Measurements from ENCODE around the gene NAV2.
"Not testable (repeated sequence)": the region's sequence is repeated elsewhere in the genome, so short reads cannot be mapped to it uniquely, and the experiment has no call there.

Gene NAV2

DNA sequence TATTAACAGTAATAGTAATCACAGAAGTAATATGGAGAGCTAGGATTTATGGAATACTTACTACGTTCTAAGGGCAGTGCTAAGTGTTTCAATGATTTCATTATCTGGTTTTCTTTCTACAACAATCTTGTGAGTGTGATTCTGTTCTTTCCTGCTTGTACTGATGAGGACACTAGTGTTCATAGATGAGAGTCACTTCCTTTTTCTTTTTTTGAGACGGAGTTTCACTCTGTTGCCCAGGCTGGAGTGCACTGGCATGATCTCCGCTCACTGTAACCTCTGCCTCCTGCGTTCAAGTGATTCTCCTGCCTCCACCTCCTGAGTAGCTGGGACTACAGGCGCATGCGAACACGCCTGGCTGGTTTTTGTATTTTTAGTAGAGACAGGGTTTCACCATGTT, 366.2 kb downstream of the NAV2 start:
- no peak for DNase-seq

DNA sequence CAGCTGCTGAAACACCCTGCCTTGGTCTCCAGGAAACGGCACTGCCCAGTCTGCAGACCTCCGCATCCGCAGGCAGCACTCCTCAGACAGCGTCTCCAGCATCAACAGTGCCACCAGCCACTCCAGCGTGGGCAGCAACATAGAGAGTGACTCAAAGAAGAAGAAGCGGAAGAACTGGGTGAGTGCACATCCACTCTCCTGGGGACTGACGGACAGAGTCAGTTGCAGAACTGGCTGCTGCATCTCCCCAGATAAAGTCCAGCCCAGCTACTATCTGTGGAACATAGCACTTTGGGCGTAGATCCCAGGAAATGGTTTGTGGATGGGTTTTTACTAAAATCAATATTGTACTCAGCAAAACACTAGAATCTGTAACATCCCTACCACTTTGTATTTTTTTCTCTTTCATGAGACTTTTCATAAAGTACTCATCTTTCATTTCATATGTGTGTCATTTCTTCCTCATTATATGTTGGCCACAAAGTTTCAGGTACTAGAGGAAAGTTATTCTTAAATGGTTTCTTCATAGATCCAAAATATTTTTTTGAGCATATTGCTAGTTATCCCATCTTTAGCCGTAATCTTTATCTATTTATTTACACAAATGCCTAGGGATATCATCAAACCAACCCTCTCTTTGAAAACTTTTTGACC, 367.5 kb downstream of the NAV2 start:
- DNase-seq: no peak

DNA sequence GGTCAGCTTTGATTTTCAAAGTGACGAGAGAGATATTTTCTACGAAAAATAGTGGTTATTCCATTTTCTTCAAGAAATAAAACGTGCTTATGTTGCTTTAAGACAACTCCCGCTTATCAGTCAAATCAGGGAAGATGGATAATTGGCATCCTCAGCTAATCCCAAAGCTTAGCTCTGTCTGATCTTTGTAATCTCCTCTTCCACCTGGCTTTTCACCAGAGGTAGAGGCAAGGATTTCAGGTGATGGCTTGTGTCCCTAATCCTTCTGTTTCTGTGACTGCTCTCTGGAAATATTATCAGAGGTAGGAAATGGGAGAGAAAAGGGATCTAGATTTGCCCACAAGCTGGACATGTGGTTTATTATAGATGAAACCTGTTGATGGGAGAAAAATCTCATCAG, 368.7 kb downstream of the NAV2 start:
- DNase-seq: no peak

DNA sequence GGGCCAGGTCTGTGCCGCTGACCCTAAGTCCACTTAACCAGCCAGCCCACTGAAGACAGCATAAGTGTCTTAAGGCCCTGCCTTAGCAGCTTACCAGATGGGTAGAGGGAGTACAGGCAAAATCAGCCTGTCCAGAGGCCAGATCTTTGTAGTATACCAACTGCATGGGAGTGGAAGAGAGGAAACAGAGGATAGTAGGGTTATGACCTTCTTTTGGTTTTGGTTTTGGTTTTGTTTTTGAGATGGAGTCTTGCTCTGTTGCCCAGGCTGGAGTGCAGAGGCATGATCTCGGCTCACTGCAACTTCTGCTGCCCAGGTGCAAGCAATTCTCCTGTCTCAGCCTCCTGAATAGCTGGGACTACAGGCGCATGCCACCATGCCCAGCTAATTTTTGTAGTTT, 371.2 kb downstream of the NAV2 start:
- DNase-seq: not testable (repeated sequence)

DNA sequence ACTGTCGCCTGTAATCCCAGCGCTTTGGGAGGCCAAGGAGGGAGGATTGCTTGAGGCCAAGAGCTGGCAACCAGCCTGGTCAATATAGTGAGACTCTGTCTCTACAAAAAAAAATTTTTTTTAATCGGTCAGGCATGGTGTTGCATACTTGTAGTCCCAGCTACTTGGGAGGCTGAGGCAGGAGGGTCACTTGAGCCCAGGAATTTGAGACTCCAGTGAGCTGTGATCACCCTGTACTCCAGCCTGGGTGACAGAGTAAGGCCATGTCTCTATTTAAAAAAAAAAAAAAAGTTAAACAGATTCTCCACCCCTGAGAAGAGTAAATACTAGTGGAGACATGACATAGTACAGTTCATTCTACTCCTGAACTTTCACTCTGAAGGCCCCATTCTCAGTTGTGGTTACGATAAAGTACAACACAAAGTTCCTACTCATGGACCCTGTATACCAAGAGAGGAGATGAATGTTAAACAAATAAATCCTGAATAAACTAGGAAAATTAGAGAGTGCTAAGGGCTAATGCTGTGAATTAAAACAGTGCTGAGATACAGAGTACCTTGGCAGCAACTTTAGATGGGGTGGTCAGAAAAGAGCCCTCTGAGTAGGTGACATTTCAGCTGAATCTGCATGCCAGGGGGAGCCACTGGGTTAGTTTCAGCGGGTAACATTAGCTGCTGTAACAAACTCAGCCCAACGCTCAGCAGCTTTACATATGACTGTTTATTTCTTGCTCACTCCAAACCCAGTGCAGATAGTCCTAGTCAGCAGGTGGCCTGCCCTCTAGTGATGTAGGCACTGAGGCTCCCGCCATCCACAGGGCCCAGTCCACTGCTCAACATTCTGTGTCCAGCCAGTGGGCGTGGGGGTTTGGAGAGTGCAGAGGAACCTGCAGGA, 372.5 kb downstream of the NAV2 start:
- DNase-seq: no peak

DNA sequence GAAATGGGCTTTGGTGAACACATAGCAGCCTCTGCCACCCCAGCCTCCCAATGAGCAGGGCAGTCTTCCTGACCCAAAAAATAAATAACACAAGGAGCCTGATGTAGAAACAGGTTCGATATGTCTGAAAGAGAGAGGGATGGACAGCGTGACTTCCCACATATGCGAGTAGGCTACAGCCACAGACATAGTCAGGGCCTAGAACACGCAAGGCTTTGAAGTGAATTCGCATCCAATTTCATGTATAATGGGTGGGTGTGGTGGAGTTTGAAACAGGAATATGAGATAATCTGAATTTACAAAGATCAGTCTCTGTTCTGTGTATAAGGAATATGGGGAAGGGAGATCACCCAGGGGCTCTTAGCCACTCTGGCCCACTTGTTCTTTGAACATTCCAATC, 373.3 kb downstream of the NAV2 start:
- no peak for DNase-seq

DNA sequence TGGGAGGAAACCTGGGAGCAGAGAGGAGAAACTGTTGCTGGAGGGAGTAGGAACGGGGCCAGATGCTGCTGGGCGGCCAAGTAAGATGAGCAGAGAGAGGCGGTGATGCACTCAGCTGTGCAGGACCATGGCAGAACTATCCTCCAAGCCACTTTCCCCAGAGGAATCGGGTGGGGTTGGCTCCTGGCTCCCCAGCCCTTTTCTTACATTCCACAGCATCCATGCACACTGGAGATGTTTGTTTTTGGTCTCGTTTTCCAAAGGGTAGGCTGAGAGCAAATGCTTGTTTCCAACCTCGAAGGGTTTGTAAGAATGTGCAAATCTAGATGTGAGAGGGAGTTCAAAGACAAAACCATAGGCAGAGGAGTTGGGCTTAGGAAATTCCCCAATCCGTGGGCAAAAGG, 374.5 kb downstream of the NAV2 start:
- no peak for DNase-seq

DNA sequence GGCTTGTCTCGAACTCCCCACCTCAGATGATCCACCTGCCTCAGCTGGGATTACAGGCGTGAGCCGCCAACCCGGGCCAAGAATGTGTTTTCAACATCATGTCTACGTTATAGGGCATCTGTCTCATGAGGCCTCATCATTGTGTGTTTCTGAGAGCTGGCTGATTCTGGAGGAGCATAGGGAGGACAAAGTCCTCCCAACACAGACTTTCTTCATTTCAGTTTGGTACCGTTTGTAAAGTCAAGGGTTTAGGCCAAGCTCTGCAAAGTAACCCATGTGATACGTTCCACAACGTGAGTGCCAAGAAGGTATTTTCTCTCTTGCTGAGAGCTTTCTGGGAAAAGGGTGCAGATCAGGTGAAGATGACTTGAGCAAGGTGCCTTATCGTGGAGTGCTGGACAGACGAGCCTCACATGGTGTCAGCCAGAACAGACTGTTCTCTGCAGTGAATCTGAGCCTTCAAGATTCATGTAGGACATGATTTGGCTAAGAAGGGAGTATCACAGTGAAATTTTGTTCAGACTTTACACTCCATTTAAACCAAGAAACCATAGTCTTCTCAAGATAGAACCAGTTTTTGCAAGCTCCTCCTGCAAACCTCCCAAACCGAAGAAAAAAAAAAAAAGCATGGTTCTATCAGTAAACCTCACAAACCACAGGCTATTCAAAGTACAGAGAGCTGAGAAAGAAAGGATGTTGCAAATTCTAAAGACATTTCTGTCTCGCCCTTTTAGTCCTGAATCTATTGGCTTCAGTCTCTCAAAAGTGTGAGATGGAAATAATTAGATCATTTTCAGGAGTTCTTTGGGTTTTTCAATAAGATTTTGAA, 376.0 kb downstream of the NAV2 start:
- no peak for DNase-seq

DNA sequence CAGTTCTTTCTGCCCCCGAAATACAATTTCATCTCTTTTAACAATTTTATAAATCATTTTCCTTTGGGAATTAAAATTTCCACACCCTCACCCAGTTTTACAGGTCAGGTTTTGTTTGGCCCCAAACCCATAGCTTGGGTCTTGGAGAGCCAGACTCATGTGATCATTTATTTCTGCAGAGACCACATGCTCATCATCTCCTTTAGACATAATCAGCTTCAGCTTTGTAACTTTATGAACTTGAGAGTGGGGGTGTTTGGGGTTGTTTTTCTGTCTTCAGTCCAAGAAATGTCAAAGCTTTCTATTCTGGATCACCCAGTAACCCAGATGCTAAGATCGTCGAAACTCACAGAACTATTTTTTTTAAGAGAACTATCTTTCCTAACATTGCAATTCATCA, 376.7 kb downstream of the NAV2 start:
- no peak for DNase-seq

DNA sequence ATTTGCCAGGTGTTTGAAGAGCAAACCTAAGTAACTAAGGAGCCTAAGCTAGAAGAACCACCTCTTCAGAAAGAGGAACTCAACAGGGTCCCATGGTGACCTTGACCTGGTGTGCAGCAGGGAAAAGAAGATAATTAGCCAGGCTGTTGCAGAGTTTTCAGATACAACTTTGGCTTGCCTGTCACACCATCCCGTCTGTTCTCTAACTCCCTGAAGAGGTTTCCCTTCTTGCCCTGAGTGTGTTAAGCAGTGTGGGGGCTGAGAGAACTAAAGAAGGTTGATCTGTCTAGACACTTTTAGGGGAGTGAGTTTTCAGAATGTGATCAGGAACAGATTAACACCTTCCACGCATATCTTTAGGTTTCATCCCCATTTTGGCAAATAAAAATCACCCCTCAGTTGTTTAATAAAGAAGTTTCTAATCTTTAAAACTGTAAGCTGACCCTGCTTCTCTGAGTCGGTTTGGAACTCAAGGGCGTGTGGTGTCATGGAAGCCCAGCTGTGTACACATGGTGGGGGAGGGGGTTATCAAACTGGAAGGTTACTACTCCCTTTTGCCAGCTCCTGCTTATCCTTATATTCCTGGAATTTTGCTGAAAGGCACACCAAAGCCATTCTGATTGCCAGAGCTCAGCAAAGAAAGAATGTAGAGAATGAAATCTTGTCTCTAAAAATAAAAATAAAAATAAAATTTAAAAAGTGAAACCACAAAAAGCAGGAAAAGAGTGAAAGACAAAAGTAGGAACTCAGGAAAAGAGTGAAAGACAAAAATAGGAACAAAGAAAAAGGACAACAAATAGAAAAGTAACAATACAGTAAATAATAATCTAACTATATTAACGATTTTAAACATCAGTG, 377.4 kb downstream of the NAV2 start:
- DNase-seq: no peak

DNA sequence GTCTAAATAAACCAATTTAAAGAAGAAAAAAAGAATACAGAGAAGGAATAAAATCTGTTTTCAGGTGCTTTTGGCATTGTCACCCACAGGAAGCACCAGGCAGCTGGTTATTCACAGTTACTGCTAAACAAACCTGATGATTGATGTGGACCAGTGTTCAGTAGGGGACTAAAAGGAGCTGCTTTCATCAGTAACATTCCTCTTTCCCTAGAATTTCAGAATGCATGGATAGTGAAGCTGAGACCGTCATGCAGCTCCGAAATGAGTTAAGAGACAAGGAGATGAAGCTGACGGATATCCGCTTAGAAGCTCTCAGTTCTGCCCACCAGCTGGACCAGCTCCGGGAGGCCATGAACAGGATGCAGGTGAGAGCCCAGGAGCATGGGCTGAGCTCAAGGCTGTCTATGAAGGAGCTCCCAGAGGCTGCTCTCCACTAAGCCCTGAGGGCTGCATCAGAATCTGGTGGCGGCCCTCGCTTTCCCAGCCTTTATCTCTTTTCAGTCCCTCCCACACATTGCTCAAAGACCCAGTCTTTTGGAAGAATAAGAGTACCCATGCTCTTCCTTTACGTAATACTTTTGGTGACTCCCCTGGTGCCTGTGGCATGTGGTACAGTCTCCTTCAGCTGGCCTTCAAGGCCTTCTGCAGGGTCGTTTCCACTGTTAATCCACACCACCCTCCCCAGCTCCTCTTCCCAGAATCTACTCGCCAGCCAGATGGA, 378.2 kb downstream of the NAV2 start:
- no peak for DNase-seq

DNA sequence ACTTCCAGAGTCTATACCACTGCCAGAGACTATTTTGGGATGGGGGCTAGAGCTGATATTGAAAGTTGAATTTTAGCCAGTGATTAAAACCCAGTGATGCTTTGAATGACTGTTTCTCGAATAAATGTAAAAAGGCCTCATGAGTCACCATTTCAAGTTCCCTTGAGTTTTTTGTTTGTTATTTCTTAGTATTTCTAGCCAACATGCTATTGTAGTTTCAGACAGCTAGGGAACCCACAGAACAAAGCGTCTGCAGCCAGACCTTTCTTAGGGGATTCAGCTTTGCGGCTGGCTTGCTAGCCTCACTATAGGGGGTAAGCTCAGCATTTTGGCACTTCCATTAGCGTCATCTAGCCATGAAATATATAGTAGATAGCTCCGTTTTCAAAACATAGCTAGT, 381.1 kb downstream of the NAV2 start:
- DNase-seq: no peak

DNA sequence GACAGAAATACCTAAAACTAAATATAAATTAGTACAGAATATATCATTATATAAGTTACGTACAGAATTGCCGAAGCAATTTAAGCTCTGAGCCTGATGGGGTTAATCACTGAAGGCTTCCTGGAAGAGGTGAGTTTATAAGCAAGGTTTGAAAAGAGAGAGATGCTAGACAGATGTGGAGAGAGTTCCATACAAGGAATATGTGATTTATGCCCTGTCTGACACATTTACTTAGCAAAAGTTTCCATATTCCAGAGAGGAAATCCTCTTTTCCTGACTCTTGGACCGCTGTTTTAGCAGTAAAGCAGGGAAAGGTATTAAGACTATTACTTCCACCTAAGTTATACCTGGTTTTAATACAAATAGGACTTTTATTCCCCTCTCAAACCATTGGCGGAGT, 382.6 kb downstream of the NAV2 start:
- no peak for DNase-seq

DNA sequence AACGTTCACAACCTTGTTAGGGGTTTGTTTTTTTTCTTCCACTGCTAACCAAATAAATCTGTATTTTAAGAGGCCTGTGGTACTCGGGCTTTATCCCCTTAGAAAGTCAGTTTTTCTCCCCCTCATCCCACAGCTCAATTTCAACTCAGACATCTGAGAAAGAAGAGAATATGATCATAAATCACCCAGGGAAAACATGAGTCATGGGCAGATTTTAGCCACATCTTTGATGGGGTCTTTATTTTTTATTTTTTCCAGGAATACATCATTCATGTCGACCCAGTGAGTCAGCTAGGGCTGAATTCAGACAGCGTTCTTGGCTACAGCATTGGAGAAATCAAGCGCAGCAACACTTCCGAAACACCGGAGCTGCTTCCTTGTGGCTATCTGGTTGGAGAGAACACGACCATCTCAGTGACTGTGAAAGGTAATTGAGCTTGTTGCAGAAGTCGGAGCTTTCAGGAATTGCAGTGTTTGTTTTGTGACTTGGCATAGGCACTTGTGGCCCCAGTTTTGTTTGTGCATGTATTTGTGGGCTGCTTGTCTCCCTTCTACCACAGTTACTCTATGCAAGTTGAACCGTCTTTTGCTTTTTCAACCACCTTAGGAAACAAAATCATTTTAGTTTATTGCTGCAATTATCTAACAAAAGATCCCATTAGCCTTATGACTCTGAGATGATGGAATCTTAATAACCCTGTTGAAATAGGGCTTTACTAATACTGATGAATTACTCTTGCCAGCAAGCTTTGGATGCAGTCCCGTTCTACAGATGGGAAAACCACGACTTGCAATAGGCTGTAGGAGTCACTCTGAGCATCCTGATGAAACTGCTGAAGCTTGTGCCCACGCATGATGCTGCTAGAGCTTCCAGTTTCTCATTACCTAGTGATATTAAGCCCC, 384.9 kb downstream of the NAV2 start:
- DNase-seq: no peak

DNA sequence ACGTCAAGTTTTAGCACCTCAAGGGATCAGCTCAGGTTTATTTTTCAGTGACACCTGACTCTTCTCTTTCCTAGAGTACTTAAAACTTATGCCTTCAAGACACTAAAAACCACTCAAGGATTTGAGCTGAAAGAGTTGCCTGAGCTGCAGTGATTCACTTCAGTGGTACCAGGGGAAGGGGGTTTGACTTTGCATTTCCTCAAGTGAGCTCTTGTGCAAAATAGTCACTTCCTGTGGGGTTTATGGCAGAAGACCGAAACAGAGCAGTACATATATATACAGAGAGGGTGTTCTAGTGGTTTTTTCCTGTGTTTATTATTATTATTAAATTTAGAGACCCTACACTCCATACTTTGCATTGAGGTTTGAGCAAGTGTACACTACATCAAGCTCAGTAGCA, 386.9 kb downstream of the NAV2 start:
- DNase-seq: no peak

DNA sequence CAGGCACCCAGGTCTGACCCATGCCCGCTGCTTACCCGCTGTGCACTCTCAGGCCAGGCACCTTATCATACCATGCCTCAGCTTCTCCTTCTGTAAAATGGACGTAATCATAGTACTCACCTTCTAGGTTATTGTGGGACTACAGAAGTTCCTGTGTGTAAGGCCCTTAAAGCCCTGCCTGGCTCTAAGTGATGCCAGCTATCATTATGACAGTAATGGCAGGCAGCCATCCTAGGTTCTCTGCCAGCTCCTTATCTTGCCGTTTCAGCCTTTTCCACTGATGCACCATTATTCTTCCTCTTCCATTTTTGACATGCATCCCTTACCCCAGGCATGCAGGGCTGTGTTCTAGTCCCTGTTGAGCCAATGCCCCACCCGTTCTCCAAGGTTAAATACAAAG, 389.8 kb downstream of the NAV2 start:
- DNase-seq: no peak

DNA sequence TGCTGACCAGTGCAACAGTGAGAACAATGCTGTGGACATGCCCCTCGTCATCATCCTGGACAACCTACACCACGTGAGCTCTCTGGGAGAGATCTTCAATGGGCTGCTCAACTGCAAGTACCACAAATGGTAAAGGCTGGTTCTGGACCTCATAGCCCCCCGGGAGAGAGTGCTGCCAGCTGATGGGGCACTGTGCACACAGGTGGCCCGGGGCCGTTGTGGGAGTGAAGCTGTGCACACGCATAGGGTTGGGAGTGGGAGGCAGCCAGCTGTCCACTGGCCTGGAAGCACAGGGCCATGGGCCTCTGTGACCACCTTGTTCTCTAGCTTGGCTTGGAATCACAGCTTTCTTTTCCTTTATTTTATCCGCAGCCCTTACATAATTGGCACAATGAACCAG, 390.6 kb downstream of the NAV2 start:
- DNase-seq: no peak

DNA sequence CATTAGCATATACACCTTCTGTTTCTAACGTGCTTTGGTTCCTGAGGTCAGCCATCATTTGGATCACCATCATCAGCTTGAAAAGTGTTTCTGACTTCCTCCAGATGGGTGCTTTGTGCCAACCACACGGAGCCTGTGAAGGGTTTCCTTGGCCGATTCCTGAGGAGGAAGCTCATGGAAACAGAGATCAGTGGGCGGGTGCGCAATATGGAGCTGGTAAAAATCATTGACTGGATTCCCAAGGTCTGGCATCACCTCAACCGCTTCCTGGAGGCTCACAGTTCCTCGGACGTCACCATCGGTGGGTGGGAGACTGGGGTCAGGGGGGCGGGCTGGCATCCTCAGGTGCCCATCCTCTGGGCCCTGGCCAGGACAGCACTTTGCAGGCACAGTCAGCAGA, 392.8 kb downstream of the NAV2 start:
- DNase-seq: no peak

DNA sequence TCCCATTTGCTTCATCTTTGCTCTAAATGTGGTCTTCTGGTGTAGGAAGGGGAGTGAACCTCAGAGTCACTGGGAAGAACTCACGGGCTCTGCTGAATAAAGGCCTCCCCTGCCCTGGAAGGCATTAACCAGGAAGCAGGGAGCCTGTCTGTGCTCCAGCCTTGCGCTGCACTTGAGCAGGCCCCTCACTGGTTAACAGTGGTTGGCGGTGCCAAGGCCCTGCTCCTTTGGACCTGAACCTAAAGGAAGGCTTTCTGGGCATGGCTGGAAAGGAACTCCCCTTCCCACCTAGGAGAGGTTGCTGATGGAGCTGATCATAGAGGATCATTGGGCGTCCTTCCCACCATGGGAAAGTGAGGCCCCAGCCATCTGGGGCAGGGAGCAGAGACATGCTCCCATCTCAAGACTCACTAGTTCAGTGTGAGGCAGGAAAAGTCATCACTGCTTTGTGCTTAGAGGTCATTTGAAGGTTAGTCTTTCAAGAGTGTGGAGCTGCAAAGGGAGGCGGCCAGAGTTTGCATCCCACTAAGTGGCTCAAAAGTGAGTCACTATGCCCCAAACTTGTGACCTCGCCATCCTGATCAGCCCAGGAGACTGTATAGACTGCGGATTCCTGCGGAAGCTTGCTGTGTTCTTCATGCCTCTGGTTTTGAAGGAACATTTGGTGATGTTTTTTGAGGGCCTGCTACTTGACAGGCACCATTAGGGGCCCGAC, 397.3 kb downstream of the NAV2 start:
- no peak for DNase-seq

All from stimulated activated CD4-positive, alpha-beta T cell treated with anti-CD3 and anti-CD28 coated beads, Interleukin-15, amount 100 ng/mL, for 24 hours (primary cell).